ENCODE results near the gene CKS1B. TPM values are rescaled to one million over a fixed set of nuclear protein-coding genes. Genes with fewer than 3 reads are reported as not detected.

CKS1B gene
- total RNA-seq, 2 experiments from 2014 or later = 1.4 to 3.9 TPM

GRCh38 chr1:154945160-154945961, 29.1 kb upstream of the CKS1B start:
- H3K27ac Mint-ChIP-seq = peak overlapping the region; percentile 94
- H3K4me3 ChIP-seq (ENCODE audit: low read length) = no peak overlapping the region
- TF ChIP-seq, protein P1, sequence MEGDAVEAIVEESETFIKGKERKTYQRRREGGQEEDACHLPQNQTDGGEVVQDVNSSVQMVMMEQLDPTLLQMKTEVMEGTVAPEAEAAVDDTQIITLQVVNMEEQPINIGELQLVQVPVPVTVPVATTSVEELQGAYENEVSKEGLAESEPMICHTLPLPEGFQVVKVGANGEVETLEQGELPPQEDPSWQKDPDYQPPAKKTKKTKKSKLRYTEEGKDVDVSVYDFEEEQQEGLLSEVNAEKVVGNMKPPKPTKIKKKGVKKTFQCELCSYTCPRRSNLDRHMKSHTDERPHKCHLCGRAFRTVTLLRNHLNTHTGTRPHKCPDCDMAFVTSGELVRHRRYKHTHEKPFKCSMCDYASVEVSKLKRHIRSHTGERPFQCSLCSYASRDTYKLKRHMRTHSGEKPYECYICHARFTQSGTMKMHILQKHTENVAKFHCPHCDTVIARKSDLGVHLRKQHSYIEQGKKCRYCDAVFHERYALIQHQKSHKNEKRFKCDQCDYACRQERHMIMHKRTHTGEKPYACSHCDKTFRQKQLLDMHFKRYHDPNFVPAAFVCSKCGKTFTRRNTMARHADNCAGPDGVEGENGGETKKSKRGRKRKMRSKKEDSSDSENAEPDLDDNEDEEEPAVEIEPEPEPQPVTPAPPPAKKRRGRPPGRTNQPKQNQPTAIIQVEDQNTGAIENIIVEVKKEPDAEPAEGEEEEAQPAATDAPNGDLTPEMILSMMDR (IDR thresholded peaks at IDR 0.05) = no peak
- no peaks in the 10 kb centered on the region for H3K9me3 ChIP-seq (ENCODE audit: control insufficient read depth in 1 of 2, insufficient read depth in 1 of 2, low read length in 2 of 2)
- H3K4me1 Mint-ChIP-seq (ENCODE audit: low read depth) = peaks cover 53% of the 10 kb centered on the region
- H3K36me3 Mint-ChIP-seq (ENCODE audit: low read depth) = peaks cover 68% of the 10 kb centered on the region
- no peaks in the 10 kb centered on the region for H3K9me3 Mint-ChIP-seq
- peaks cover 79% of the 10 kb centered on the region for H3K4me1 ChIP-seq (ENCODE audit: insufficient read depth, low read length)
- no peaks in the 10 kb centered on the region for H3K27me3 ChIP-seq (ENCODE audit: control insufficient read depth in 1 of 2, insufficient read depth in 2 of 2, low read length in 2 of 2)
- H3K27ac ChIP-seq (ENCODE audit: low read depth in 1 of 2, low read length in 2 of 2) = no peak overlapping the region
- POLR2A ChIA-PET = interaction anchor here (0.6 to 2.1 kb wide), 3 partner anchors 9 to 1034 kb away, joined by 3 to 15 read pairs (median 3); partner anchors contain the start of gene PMVK
- intact Hi-C loops (cut with DNase I, micrococcal nuclease) = no loop called here
- CTCF ChIA-PET = interaction anchor here (1.0 kb wide), 1 partner anchor 140 kb away, joined by 3 read pairs; no protein-coding TSS in a partner anchor
- peak in 1 of 14 experiments; percentile 40 for DNase-seq
- ATAC-seq (ENCODE audit: poor library complexity) = no peak
- no peaks in the 10 kb centered on the region for H3K27me3 Mint-ChIP-seq
- H3K36me3 ChIP-seq (ENCODE audit: insufficient read depth, low read length) = peaks cover 55% of the 10 kb centered on the region
- no peak overlapping the region for H3K4me3 Mint-ChIP-seq

DNA sequence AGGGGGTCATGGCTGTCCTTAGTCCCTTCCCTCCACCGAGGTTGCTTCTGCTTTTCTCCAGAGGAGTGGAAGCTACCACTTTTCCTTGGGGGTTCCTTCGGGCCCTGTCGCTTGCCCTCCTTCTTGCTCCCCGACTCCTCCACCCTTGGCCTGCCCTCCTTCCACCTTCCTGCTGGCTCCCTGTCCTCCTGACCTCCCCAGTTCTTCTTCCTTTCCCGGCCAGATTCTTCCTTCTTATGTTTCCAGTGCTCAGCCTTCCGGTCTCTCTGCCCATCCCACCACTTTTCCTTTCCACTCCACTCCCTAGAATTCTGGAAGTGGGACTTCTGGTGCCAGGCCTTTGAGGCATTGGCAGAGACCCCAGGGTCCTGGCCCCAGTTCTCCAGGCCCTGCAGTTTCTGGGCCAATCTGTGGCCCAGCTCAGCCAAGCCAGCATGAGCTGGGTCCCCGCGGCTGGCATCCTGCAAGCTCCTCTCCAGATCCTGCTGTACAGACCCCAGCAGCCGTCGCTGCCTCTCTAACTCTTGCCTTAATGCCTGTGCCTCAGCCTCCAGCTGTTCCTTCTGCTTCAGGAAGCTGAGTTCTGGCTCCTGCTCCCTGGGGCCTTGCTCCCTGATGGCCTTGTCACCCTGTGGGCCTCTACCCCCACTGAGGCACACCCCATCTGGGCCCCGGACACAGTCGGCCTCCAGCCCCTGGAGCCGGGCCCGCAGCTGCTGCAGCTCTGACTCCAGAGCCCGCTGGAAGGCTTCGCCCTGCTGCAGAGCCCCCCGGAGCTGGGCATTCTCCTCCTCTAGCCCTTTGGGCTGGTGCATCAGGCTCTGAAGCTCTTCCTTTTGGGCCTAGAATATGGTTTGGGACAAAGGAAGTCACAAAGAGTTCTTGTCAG, 28.3 kb upstream of the CKS1B start:
- Mint-ChIP-seq H3K4me1 (ENCODE audit: low read depth) (peaks cover 50% of the 10 kb centered on the region), H3K36me3 (ENCODE audit: low read depth) (peaks cover 74% of the 10 kb centered on the region), H3K9me3 (no peaks in the 10 kb centered on the region), H3K27me3 (no peaks in the 10 kb centered on the region), H3K4me3 (peak overlapping the region; percentile 3), H3K27ac (peak overlapping the region; percentile 84)
- Histone ChIP-seq H3K4me1 (ENCODE audit: insufficient read depth, low read length) (peaks cover 79% of the 10 kb centered on the region), H3K4me3 (ENCODE audit: low read length) (no peak overlapping the region), H3K9me3 (ENCODE audit: control insufficient read depth in 1 of 2, insufficient read depth in 1 of 2, low read length in 2 of 2) (no peaks in the 10 kb centered on the region), H3K27ac (ENCODE audit: low read depth in 1 of 2, low read length in 2 of 2) (peak overlapping the region in 1 of 2 donors; percentile 3), H3K27me3 (ENCODE audit: control insufficient read depth in 1 of 2, insufficient read depth in 2 of 2, low read length in 2 of 2) (no peaks in the 10 kb centered on the region), H3K36me3 (ENCODE audit: insufficient read depth, low read length) (peaks cover 63% of the 10 kb centered on the region)
- TF ChIP-seq, protein P1 (IDR thresholded peaks at IDR 0.05) = no peak
- ATAC-seq (ENCODE audit: poor library complexity) = no peak
- intact Hi-C loops (cut with DNase I, micrococcal nuclease) = no loop called here
- peak in 1 of 14 experiments; percentile 34 for DNase-seq
- CTCF ChIA-PET = no interaction called here
- POLR2A ChIA-PET = interaction anchor here (0.6 to 2.1 kb wide), 3 partner anchors 10 to 1033 kb away, joined by 3 to 15 read pairs (median 3); partner anchors contain the start of gene PMVK

DNA sequence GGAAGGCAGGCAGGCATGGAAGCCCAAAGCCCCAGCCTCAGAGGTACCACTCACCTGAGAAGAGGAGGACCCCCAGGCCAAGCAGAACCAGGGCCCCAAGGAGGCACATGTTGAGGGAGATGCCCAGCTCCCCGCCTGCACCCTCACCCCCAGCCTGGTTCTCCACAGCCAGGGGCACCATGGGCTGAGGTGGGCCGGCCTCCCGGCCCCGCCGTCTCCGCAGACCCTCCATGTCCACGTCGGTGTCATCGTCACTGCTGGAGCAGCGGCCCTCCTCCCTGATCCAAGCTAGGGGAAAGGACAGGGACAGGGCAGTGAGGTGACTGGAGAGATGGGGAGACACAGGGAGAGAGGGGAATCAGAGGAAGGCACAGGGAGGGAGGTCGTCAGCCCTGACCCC, 26.4 kb upstream of the CKS1B start:
- no peak for ATAC-seq (ENCODE audit: poor library complexity)
- intact Hi-C loops (cut with DNase I, micrococcal nuclease) = no loop called here
- POLR2A ChIA-PET = interaction anchor here (1.3 kb wide), 1 partner anchor 10 kb away, joined by 4 read pairs; no protein-coding TSS in a partner anchor
- Histone ChIP-seq H3K9me3 (ENCODE audit: control insufficient read depth in 1 of 2, insufficient read depth in 1 of 2, low read length in 2 of 2) (no peaks in the 10 kb centered on the region), H3K36me3 (ENCODE audit: insufficient read depth, low read length) (peaks cover 72% of the 10 kb centered on the region), H3K4me1 (ENCODE audit: insufficient read depth, low read length) (peaks cover 79% of the 10 kb centered on the region), H3K27me3 (ENCODE audit: control insufficient read depth in 1 of 2, insufficient read depth in 2 of 2, low read length in 2 of 2) (no peaks in the 10 kb centered on the region), H3K4me3 (ENCODE audit: low read length) (no peak overlapping the region), H3K27ac (ENCODE audit: low read depth in 1 of 2, low read length in 2 of 2) (peak overlapping the region; percentile 30 to 40)
- peak in 1 of 14 experiments; percentile 29 for DNase-seq
- Mint-ChIP-seq H3K27ac (no peak overlapping the region), H3K4me1 (ENCODE audit: low read depth) (peaks cover 50% of the 10 kb centered on the region), H3K27me3 (no peaks in the 10 kb centered on the region), H3K4me3 (no peak overlapping the region), H3K36me3 (ENCODE audit: low read depth) (peaks cover 88% of the 10 kb centered on the region), H3K9me3 (no peaks in the 10 kb centered on the region)
- TF ChIP-seq, protein P1 (IDR thresholded peaks at IDR 0.05) = no peak
- CTCF ChIA-PET = interaction anchor here (0.5 to 1.6 kb wide), 4 partner anchors 10 to 51 kb away, joined by 3 read pairs; no protein-coding TSS in a partner anchor

Measured in CD4-positive, alpha-beta T cell (primary cell).